ENCODE results near the gene SRBD1.

The SRBD1 gene

GRCh38 chr2:45610281-45611019, 617 bp downstream of the SRBD1 start:
- DNase-seq (ENCODE audit: insufficient read length, low spot score) (no peak), FAIRE-seq (peak; percentile 76)
- TF ChIP-seq POLR2AphosphoS5 (IDR thresholded peaks at IDR 0.05; ENCODE audit: low read depth, low read length) (no peak), POU2F2 (IDR thresholded peaks at IDR 0.05; ENCODE audit: low read depth, low read length) (0 out of 2 replicates have a peak, but pooled peaks have one; percentile 16)

GRCh38 chr2:45607701-45608100, 3.4 kb downstream of the SRBD1 start:
- DNase-seq (ENCODE audit: insufficient read length, low spot score) (no peak), FAIRE-seq (no peak)
- no peak for TF ChIP-seq SPI1 (IDR thresholded peaks at IDR 0.05; ENCODE audit: low read depth, low read length)
- TF ChIP-seq POLR2AphosphoS5 (IDR thresholded peaks at IDR 0.05; ENCODE audit: low read depth, low read length), result no peak
- no peak for TF ChIP-seq POU2F2 (IDR thresholded peaks at IDR 0.05; ENCODE audit: low read depth, low read length)
- no peak for TF ChIP-seq POLR2A (IDR thresholded peaks at IDR 0.05; ENCODE audit: low read depth, low read length)
- TF ChIP-seq TAF1 (IDR thresholded peaks at IDR 0.05; ENCODE audit: low read depth, low read length), result no peak
- TF ChIP-seq PAX5 (IDR thresholded peaks at IDR 0.05; ENCODE audit: insufficient read depth, low read length, severe bottlenecking), result no peak

- FAIRE-seq (no peak), DNase-seq (ENCODE audit: insufficient read length, low spot score) (no peak)
- no peak for TF ChIP-seq TAF1 (IDR thresholded peaks at IDR 0.05; ENCODE audit: low read depth, low read length)
- TF ChIP-seq PAX5 (IDR thresholded peaks at IDR 0.05; ENCODE audit: insufficient read depth, low read length, severe bottlenecking), result no peak
- TF ChIP-seq SPI1 (IDR thresholded peaks at IDR 0.05; ENCODE audit: low read depth, low read length), result no peak
- TF ChIP-seq POU2F2 (IDR thresholded peaks at IDR 0.05; ENCODE audit: low read depth, low read length), result no peak
- no peak for TF ChIP-seq POLR2A (IDR thresholded peaks at IDR 0.05; ENCODE audit: low read depth, low read length)
Observed at GRCh38 chr2:45606796-45607195, 4.3 kb downstream of the SRBD1 start.

GRCh38 chr2:45605116-45605515, 6.0 kb downstream of the SRBD1 start:
- FAIRE-seq, result no peak
- TF ChIP-seq PAX5 (IDR thresholded peaks at IDR 0.05; ENCODE audit: insufficient read depth, low read length, severe bottlenecking), result no peak
- no peak for TF ChIP-seq POLR2A (IDR thresholded peaks at IDR 0.05; ENCODE audit: low read depth, low read length)
- TF ChIP-seq POLR2AphosphoS5 (IDR thresholded peaks at IDR 0.05; ENCODE audit: low read depth, low read length), result no peak
- no peak for TF ChIP-seq TAF1 (IDR thresholded peaks at IDR 0.05; ENCODE audit: low read depth, low read length)
- TF ChIP-seq POU2F2 (IDR thresholded peaks at IDR 0.05; ENCODE audit: low read depth, low read length), result no peak
- TF ChIP-seq SPI1 (IDR thresholded peaks at IDR 0.05; ENCODE audit: low read depth, low read length), result no peak
- DNase-seq (ENCODE audit: insufficient read length, low spot score), result no peak

- TF ChIP-seq POLR2A (IDR thresholded peaks at IDR 0.05; ENCODE audit: low read depth, low read length) (no peak), POLR2AphosphoS5 (IDR thresholded peaks at IDR 0.05; ENCODE audit: low read depth, low read length) (no peak), PAX5 (IDR thresholded peaks at IDR 0.05; ENCODE audit: insufficient read depth, low read length, severe bottlenecking) (no peak), TAF1 (IDR thresholded peaks at IDR 0.05; ENCODE audit: low read depth, low read length) (no peak)
- FAIRE-seq, result no peak
- no peak for DNase-seq (ENCODE audit: insufficient read length, low spot score)
Observed at GRCh38 chr2:45602624-45603023, 8.4 kb downstream of the SRBD1 start.

- DNase-seq (ENCODE audit: insufficient read length, low spot score), result no peak
- no peak for FAIRE-seq
- TF ChIP-seq POU2F2 (IDR thresholded peaks at IDR 0.05; ENCODE audit: low read depth, low read length), result no peak
- TF ChIP-seq TAF1 (IDR thresholded peaks at IDR 0.05; ENCODE audit: low read depth, low read length), result no peak
- TF ChIP-seq POLR2AphosphoS5 (IDR thresholded peaks at IDR 0.05; ENCODE audit: low read depth, low read length), result no peak
Observed at GRCh38 chr2:45598545-45598944, 12.5 kb downstream of the SRBD1 start.

GRCh38 chr2:45596761-45597160, 14.3 kb downstream of the SRBD1 start:
- FAIRE-seq (peak; percentile 31), DNase-seq (ENCODE audit: insufficient read length, low spot score) (no peak)
- TF ChIP-seq SPI1 (IDR thresholded peaks at IDR 0.05; ENCODE audit: low read depth, low read length) (no peak), POLR2A (IDR thresholded peaks at IDR 0.05; ENCODE audit: low read depth, low read length) (no peak)

- no peak for DNase-seq (ENCODE audit: insufficient read length, low spot score)
- TF ChIP-seq POLR2A (IDR thresholded peaks at IDR 0.05; ENCODE audit: low read depth, low read length), result no peak
- no peak for TF ChIP-seq POLR2AphosphoS5 (IDR thresholded peaks at IDR 0.05; ENCODE audit: low read depth, low read length)
- TF ChIP-seq PAX5 (IDR thresholded peaks at IDR 0.05; ENCODE audit: insufficient read depth, low read length, severe bottlenecking), result no peak
- TF ChIP-seq TAF1 (IDR thresholded peaks at IDR 0.05; ENCODE audit: low read depth, low read length), result no peak
- no peak for TF ChIP-seq SPI1 (IDR thresholded peaks at IDR 0.05; ENCODE audit: low read depth, low read length)
- no peak for TF ChIP-seq POU2F2 (IDR thresholded peaks at IDR 0.05; ENCODE audit: low read depth, low read length)
- FAIRE-seq, result no peak
Observed at GRCh38 chr2:45595721-45596435, 15.2 kb downstream of the SRBD1 start.

- TF ChIP-seq PAX5 (IDR thresholded peaks at IDR 0.05; ENCODE audit: insufficient read depth, low read length, severe bottlenecking), result no peak
- no peak for TF ChIP-seq POLR2A (IDR thresholded peaks at IDR 0.05; ENCODE audit: low read depth, low read length)
- TF ChIP-seq POLR2AphosphoS5 (IDR thresholded peaks at IDR 0.05; ENCODE audit: low read depth, low read length), result no peak
- no peak for TF ChIP-seq TAF1 (IDR thresholded peaks at IDR 0.05; ENCODE audit: low read depth, low read length)
- no peak for TF ChIP-seq POU2F2 (IDR thresholded peaks at IDR 0.05; ENCODE audit: low read depth, low read length)
- no peak for TF ChIP-seq SPI1 (IDR thresholded peaks at IDR 0.05; ENCODE audit: low read depth, low read length)
- FAIRE-seq, result no peak
- no peak for DNase-seq (ENCODE audit: insufficient read length, low spot score)
Observed at GRCh38 chr2:45591073-45591472, 20.0 kb downstream of the SRBD1 start.

GRCh38 chr2:45588158-45588829, 22.8 kb downstream of the SRBD1 start:
- FAIRE-seq (peak; percentile 9), DNase-seq (ENCODE audit: insufficient read length, low spot score) (no peak)
- TF ChIP-seq SPI1 (IDR thresholded peaks at IDR 0.05; ENCODE audit: low read depth, low read length) (no peak), TAF1 (IDR thresholded peaks at IDR 0.05; ENCODE audit: low read depth, low read length) (no peak), POLR2A (IDR thresholded peaks at IDR 0.05; ENCODE audit: low read depth, low read length) (no peak), PAX5 (IDR thresholded peaks at IDR 0.05; ENCODE audit: insufficient read depth, low read length, severe bottlenecking) (no peak), POU2F2 (IDR thresholded peaks at IDR 0.05; ENCODE audit: low read depth, low read length) (no peak), POLR2AphosphoS5 (IDR thresholded peaks at IDR 0.05; ENCODE audit: low read depth, low read length) (no peak)
